NCI-H1694 treated with DMSO at 0.1 percent for 48 hours (cell line): Measurements from ENCODE around the gene SENP8.
A peak's percentile ranks its signal among the peaks of the same experiment; 100 is the strongest.
"Not testable (repeated sequence)": the region's sequence is repeated elsewhere in the genome, so short reads cannot be mapped to it uniquely, and the experiment has no call there.

Experiments
- DNase-seq: peaks from one replicate; lab custom pipeline; 2025; lab: John Stamatoyannopoulos, UW

Gene SENP8

DNA sequence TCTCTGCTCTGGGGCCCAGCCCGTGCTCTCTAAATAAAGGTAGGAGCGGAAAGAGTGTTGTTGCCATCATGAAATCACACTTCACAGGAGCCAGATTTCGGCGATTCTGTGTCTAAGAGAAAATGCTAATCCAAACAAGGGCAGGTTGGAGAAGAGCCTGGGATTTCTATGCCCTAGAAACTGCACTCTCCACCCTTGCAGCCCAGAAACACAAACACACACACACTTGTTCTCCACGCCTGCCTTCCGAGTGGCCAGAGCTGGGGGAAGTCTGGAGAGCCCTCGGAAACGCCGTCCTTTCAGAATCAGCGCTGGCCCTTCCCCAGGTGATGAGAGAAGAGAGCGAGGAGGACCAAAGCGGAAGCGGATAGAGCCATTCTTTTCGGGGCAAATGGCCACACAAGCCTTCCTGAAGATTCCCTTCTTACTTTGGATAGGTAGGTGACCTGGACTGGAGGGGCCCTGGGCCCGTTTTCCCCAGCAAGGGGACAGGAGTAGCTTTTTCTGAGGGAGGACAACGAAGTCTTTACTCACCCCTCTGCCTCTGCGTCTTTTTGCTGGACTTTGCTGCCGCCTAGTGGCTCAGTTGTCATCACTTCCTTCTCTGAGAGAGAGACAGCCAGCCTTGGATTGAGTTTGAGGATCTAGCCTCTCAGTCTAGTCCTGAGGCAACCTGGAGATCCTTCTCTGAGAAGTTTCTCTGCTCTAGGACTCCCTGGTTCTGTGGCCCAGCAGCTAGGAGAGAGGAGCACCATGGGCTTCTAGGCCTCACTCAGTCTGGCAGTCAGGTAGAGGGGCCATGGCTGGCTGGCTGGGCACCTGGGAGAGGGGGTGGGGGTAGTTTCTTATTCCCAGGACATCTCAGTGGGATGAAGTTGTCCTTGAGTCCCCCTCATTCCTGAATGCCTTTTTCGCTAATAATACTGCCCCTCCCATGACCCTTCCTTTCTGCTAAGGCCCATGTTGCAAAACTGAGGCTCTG is 37.7 kb downstream of the SENP8 start:
- peak; percentile 56 for DNase-seq

DNA sequence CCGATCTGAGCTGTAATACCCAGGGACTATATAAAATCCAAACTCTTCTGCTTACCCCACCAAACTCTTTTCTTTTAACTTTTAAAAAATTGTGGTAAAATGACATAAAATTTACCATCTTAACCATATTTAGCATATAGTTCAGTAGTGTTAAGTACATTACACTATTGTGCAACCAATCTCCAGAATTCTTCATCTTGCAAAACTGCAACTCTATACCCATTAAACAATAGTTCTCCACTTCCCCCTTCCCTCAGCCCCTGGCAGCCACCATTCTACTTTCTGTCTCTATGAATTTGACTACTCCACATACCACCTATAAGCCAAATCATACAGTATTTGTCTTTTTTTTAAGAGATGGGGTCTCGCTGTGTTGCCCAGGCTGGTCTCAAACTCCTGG is 38.7 kb downstream of the SENP8 start:
- no peak for DNase-seq

DNA sequence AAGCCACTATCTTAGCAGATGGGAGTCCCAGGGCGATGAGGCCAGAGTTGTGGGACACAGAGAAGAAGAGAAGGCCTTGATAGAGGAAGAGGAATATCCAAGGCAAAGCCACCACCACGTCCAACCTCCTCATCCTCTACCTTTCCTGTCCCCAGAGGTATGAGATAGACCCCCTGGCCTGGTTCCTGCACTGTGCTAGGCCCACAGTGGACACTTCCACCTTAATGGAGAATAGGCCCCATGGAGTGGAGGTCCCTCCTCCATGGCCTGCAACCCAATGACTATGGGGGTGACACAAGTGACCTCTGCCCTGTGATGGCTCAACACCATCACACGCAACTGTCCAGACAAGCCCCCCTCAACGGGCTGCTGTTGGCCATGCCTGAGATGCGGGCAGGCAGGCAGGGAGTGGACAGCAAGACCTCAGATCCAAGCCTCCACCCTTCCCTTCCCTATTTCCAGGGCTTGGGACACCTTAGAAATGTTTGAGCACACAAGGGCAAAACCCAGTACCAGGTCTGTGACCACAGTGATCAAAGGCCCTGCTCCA is 42.6 kb downstream of the SENP8 start:
- DNase-seq, result no peak

DNA sequence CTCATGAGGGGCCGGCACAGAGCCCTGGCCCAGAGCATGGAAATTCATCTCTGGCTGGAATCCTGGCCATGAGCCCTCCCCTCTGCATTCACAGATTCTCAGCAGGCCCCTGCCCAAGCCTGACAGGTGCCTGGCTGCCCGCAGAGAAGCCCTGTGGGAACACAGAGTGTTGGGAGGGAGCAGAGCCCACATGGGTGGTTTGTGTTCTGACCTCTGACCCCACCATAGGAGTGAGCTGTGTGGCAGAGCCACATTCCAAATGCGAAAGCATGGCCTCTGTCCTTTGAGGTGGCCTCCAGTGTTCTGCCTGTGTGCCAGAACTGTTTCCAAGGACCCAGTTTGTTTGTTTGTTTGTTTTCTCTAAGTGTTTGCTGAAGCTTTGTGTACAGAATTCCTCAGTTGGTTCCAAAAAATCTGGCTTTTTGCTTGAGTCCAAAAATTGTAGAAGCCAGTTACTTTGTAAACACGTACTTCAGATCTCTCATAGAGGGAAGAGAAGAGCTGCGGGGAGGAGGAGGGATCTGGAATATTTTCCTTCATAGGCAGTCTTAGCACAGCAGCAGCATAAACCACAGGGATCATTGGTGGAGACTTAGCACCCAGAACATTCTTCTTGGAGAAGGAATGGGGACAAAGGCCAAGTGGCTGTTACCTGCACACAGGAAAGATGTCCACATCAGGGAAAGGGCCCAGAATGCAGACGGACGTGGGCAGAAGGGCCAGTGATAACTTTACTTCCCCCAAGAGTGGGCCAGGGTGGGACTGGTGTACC is 43.3 kb downstream of the SENP8 start:
- no peak for DNase-seq

DNA sequence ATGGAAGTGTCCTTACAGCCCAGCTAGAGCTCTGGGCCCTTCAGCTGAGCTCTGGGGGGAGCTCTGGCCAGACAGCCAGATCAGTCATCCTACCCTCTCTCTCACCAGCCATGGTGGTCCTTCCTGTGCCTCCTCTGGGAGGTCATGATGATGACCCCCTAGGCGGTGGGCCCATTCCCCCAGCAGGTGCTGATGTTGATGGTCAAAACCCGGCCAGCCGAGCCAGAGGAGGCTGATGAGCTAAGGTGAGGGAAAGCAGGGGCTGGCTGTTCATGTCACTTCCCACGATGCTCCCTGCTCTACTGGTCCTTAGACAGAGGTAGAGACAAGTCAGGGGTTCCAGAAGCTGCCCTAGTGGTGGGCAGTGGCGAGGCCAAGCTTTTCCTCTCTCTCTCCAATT is 44.4 kb downstream of the SENP8 start:
- no peak for DNase-seq

DNA sequence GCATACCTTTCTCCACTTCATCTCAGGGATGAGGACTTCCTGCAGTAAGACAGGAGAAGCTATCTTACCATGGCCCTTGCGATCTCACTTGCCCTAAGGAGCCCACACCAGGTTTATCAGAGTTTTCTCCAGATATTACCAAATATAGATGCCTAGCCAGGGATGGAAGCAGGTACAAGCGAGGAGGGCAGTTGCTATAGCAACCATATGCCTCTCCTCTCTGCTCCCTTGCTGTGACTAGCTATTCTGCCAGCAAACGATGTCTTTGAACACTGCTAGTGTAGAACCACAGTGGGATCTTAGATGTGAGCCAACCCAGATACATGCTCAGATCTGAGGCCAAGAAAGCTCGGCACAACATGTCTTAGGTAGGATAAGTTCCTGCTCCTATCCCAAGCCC is 45.5 kb downstream of the SENP8 start:
- no peak for DNase-seq

DNA sequence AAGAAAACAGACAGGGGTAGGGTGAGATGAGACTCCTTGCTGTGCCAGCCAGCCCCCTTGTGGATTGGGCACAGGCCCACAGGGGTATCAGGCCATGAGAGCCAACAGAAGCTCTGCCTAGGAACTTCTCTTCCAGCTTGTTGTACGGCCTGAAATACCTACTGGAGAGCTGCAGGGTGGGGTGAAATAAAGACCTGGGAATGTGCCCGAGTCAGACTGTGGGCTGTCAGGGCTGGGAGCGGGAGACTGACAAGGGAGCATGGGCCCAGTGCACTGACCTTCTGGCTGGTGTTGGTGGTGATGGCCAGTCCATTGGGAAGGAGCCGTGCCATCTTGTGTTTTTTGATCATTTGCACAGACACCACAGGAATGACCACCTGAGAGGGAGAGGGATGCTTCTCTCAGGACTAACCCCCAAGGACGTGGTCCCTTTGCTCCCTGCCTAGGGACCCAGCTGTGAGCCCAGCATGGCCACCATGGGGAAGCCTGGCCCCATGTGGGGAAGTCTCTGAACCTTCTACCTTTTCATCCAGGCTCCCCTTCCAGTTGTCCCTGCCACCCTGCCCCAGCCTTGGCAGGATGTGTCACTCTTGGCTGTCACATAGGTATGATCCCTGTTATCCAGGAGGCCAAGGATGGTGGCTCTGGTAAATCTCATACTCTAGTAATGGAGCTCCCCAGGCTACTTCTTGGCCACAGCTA is 48.7 kb downstream of the SENP8 start:
- DNase-seq, result no peak

DNA sequence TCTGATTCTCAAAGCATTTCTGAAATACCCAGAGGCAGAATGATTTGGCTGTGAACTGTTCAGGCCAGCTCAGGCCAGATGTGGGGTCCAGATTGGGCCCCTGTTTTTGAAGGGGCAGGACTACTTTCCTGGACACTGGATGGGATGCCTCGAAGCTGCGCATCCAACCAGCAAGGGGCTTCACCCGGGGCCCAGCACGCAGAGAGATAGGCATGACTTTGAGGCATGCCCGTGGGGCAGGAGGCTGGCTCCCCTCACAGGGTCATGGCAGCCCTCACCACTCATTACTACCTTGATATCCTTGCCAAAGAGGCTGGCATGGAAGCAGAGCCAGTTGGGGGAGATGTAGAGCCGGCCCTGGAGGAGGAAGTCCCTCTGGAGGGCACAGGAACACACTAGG is 49.2 kb downstream of the SENP8 start:
- DNase-seq, result no peak

DNA sequence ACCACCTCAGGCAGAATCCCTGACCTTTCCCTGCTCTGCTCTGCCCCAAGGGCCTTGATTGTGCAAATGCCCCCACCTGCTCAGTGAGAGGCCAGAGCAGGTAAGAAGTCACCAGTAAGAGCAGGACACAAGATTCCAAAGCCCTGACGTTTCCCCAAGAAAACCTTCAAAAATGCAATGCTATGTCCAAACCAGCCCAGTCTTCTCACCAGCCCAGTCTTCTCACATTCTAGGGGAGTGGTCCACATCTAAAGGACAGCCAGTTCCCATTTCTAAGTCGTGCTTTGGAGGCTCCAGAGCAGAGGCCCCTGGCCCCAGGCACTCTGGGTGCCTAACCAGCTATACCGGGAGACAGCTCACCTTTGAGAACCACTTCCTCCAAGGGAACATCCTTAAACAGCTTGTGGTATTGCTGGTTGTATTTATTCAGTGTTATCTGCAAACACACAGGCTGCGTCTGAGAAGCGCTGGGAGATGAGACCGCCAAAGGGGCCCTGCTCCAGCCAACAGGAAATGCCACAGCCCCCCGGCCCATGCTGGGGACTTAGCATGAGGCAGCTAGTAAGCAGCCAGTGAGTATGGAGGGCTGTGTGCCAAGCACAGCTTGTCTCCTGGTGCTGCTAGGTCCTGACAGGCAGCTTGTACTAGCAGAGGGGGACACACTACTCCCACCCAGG is 50.1 kb downstream of the SENP8 start:
- DNase-seq, result no peak

DNA sequence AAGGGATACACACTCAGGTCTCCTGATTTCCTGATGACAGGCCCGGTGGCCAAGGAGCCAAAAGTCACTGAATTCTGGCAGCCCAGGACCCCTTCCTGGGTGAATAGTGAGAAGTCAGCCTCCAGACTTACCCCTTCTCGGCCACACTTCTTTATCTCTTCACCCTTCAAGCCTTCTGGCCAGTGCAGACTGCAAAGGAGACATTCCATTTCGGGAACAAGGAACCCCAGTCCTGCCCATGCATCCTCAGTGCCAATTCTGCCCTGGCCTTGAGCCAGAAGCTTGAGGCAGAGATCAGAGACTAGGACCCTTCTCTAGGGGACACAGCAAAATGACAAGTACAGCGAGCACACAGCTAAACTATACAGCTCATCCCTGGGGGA is 50.6 kb downstream of the SENP8 start:
- DNase-seq, result no peak

DNA sequence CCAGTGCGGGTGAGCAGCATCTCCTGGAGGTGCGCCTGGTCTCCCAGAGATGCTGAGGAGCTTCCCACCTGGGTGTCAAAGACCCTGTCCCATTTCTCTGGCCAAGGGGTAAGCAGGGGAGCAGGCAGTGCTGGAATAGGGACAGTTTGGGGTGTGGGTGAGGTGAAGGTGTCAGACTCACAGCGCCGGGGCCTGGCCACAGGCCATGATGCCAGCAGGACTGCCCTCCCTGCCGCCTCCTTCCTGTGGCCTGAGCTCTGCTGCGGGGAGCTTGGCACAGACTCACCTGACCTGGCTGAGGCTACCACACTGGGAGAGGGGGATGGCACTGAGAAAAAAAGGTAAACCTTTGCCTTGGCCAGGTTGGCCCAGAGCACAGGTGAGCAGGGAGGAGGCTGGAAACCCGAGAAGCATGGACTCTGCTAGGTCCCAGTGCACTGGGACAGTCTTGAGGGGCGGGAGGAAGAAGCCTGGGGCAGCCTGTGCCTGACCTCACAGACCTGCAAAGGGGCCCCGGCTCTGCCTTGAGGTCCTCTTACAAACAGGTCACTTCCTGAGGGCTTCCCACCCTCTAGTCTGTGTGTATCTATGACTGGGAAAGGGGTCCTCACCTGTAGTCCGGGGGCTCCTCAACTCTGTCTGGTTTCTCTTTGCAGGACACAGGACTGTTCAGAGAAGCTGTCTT is 51.2 kb downstream of the SENP8 start:
- no peak for DNase-seq

DNA sequence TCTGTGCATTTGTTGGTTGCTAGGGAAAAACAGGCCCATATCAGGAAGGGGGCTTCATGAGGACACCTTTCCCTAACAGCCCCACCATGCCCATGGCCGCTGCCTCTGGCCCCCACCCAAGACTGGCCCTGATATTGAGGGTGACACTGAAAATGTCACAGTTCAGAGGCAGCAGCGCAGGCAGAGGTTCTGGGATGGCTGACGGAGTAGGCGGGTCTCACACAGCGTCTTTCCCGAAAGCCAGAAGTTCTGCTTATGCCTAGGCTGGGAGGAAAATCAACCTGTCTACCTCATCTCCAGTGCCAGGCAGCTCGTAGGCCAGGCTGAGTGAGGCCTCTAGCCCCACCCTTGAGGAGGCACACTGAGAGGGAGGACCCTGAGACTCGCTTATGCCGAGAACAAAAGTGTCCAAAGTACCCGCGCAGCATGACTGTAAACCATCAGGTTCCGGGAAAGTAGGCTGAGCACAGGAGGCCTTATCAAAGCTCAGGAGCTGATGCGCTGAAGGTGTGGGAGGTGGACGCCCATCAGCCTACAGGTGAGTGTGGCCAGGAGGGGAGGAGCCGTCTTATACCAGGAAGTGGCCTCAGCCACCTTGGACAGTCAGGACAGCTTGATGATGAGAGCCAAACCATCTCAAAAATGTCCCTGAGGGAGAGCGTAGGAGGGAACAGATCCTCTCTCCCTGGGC is 51.9 kb downstream of the SENP8 start:
- DNase-seq, result no peak

DNA sequence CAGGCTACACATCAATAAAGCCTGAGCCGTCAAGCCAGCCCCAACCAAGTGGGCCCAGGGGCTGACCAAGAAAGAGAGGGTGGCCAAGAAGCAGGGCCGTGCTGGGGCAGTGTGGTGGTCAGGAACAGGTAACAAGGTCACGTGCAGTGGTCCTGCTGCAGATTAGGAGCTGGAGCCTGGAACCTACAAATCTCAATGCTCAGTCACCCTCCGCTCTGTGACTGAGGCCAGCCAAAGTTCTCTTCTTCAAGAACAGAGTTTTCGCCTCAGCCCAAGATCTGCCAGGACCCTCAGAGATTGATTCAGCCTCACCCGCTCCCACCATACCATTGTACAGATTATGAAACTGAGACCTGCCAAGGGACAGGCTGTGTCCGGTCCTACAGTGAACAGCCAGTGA is 52.5 kb downstream of the SENP8 start:
- DNase-seq, result no peak

DNA sequence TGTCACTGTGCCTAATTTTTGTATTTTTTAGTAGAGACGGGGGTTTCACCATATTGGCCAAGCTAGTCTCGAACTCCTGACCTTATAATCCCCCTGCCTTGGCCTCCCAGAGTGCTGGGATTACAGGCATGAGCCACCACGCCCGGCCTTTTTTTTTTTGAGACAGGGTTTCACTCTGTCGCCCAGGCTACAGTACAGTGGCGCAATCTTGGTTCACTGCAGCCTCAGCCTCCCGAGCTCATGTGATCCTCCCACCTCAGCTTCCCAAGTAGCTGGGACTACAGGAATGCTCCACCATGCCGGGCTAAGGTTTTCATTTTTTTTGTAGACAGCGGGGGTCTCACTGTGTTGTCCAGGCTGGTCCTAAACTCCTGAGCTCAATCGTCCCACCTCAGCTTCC is 53.8 kb downstream of the SENP8 start:
- DNase-seq, result not testable (repeated sequence)

DNA sequence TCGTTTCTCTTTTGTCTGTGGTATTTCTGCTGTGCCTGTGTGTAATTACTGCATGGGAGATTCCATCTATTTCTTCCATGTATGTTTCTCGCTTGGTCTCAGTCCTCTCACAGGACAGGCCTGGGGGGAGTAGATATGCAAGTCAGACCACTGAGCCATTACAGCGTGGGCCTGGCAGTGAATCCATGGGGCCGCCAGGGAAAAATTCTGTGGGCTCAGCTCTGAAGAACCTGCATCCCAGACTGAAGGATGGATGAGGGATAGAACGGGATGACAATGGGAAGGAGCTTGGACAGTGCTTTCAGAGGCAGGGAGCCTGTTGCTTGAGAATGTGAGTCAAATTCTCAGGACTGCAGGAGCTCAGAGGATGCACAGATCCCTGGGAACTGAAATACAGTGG is 54.6 kb downstream of the SENP8 start:
- no peak for DNase-seq

DNA sequence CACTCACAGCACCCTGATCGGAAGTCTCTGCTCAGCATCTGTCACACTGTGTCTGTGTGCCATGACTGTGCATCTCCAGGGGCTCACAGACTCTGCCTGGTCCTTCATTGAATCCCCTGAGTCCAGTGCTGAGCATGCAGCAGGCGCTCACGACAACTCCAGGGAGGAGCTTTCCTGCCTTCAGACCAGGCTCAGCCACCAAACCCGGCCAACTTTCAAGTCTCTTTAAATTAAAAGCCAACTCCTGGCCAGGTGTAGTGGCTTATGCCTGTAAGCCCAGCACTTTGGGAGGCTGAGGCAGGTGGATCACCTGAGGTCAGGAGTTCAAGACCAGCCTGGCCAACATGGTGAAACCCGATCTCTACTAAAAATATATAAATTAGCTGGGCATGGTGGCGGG is 55.2 kb downstream of the SENP8 start:
- DNase-seq, result no peak

DNA sequence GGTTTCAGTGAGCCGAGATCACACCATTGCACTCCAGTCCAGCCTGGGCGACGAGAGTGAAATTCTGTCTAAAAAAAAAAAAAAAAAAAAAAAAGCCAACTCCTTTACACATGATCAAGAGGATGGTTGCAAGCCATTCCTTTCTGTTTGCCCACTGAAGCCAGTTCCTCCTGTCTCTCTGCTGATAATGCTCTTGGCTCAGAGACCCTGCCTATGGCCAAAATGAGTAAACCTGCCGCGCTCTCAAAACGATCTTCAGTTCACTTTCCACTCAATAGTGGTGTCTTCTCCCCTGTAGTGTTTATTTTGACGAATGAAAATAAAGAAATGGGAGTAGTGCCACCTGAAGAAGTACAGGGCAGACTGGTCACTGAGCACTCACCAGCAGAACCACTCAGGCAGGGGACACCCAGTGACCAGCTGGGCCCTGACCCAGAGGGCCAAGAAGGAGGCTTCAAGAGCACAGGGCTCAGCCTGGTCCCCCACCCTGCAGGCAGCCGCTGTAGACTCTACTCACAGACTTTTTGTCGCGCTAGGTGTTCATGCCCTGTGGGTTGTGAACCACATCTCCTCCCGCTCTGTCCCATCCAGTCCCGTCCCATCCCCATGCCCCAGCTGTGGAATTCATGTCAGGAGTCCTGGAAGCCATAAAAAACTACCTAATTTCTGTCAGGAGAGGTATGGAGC is 55.8 kb downstream of the SENP8 start:
- DNase-seq, result no peak

DNA sequence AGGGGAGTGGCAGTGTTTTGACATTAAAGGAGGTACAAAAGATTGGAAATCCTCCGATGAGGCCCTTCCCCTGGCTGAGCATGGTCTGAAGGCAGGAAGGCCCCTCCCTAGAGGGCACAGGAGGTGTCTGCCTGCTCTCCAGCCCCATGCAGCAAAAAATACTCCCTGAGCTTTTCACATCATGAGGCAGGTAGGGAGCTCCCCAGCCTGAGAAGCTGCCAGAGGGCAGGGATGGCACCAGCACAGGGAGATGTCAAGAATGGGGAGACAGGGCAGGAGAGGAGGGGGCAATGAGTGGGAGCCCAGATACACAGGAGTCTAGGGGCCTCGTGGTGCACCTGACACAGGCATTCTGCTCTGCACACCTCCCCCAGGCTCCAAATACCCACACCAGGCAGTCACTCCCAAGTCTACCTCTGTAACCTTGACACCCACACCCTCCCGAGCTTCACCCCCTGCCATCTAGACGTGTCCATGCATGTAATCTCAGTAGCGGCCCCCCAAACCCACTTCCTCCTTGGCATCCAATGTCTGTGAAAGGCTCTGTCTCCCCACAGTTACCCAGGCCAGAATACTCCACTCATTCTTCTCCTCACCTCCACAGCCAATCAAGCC is 56.5 kb downstream of the SENP8 start:
- no peak for DNase-seq
